Measurements from ENCODE around the gene ZNF865.
A peak's percentile ranks its signal among the peaks of the same experiment; 100 is the strongest.

ZNF865 gene

DNA sequence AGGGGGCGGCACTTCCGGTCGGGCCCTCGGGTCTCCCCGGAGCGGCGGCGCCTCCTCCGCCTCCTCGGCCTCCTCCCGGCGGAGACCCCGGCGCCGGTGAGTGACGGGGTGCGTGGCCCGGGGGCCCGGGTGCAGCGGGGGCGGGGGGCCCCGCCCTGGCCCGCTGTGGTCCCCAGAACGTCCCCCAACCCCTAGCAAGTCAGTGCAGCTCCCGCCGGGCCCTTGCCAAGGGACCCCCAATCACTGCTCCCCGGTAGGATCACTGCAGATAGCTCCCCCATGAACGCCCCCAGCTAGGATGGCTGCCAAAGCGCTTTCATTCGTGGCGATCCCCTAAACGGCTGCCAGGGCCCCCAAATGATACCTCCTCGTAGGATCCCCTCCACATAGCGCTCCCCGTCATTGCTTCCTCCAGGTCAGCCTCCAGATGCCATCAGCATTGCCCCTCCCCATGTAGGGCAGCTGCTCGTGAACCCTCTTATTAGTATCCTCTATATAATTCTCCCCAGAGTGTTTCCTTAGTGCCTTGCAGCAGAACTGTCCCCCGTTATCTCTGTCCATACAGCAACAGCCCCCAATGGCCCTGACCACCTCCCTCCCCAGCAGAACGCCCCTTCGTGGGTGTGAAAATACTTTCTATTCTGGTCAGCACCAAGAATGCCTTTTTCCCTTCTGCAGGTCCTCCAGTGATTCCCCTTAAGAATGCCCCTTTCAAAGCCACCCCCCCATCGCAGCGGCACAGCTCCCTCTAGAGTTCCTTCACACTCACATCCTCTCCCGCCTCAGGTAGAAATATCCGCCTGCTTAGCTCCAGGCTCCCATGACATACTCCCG, at the start of gene ZNF865:
TSS of gene ZNF865 (plus strand) at position 11 of the 834 bp plus-strand sequence. CDS start 7,972 bp downstream, outside the sequence.
- peak within 1 kb of the TSS; percentile 86 for H3K4me2 ChIP-seq (ENCODE audit: low read depth, low read length)
- peaks cover 36% of the 10 kb centered on the region for H3K79me2 ChIP-seq (ENCODE audit: low read length)
- H3K9me2 ChIP-seq (replicated peaks; ENCODE audit: insufficient read depth, low read length): no peaks in the 10 kb centered on the region
- peak within 1 kb of the TSS; percentile 67 for H3K4me3 ChIP-seq (ENCODE audit: low read length)
- peak within 1 kb of the TSS; percentile 74 for H3K9ac ChIP-seq (ENCODE audit: low read length)
- TF ChIP-seq, protein P1, sequence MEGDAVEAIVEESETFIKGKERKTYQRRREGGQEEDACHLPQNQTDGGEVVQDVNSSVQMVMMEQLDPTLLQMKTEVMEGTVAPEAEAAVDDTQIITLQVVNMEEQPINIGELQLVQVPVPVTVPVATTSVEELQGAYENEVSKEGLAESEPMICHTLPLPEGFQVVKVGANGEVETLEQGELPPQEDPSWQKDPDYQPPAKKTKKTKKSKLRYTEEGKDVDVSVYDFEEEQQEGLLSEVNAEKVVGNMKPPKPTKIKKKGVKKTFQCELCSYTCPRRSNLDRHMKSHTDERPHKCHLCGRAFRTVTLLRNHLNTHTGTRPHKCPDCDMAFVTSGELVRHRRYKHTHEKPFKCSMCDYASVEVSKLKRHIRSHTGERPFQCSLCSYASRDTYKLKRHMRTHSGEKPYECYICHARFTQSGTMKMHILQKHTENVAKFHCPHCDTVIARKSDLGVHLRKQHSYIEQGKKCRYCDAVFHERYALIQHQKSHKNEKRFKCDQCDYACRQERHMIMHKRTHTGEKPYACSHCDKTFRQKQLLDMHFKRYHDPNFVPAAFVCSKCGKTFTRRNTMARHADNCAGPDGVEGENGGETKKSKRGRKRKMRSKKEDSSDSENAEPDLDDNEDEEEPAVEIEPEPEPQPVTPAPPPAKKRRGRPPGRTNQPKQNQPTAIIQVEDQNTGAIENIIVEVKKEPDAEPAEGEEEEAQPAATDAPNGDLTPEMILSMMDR (IDR thresholded peaks at IDR 0.05; ENCODE audit: low read length): peak; percentile 84
- no peak for TF ChIP-seq EZH2phosphoT487 (IDR thresholded peaks at IDR 0.05; ENCODE audit: low read length)
- H3F3A ChIP-seq (ENCODE audit: insufficient read depth, low read length): peaks cover 24% of the 10 kb centered on the region
- peak within 1 kb of the TSS; percentile 68 for H3K27ac ChIP-seq (ENCODE audit: low read length)
- H3K36me3 ChIP-seq (replicated peaks; ENCODE audit: insufficient read depth, low read length): no peaks in the 10 kb centered on the region
- peak; percentile 71 for DNase-seq
- H4K20me1 ChIP-seq (ENCODE audit: insufficient read depth, low read length): no peaks in the 10 kb centered on the region
- peak within 1 kb of the TSS; percentile 78 for H2AFZ ChIP-seq (ENCODE audit: low read length)
- no peaks in the 10 kb centered on the region for H3K27me3 ChIP-seq (replicated peaks; ENCODE audit: insufficient read depth, low read length)
- no peaks in the 10 kb centered on the region for H3K9me3 ChIP-seq (replicated peaks; ENCODE audit: insufficient read depth, low read length)
- H3K4me1 ChIP-seq (ENCODE audit: low read length): peaks cover 16% of the 10 kb centered on the region

DNA sequence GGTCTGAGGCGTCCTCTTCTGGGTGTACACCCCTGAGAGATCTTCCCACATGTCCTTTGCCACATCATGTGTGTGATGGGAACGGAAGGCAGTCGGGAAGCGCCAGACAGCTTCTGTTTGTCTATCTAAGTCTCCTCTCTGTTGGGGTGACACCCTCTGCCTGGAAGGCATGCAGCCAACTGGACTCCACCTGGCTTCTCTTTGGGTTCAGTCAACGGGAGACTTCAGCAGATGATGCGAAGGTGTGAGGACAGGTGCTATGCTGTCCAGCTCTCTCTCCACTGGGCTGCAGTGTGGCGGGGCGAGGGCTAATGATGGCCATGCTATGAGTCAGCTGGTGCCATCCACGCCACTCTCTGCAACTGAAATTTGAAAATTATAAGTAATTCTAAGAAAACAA, 45.8 kb upstream of the ZNF865 start:
- no peak overlapping the region for H2AFZ ChIP-seq (ENCODE audit: low read length)
- no peak overlapping the region for H3K27ac ChIP-seq (ENCODE audit: low read length)
- H3K9me3 ChIP-seq (replicated peaks; ENCODE audit: insufficient read depth, low read length): no peaks in the 10 kb centered on the region
- no peaks in the 10 kb centered on the region for H4K20me1 ChIP-seq (ENCODE audit: insufficient read depth, low read length)
- H3K4me2 ChIP-seq (ENCODE audit: low read depth, low read length): no peak overlapping the region
- no peaks in the 10 kb centered on the region for H3K9me2 ChIP-seq (replicated peaks; ENCODE audit: insufficient read depth, low read length)
- peaks cover 88% of the 10 kb centered on the region for H3K27me3 ChIP-seq (replicated peaks; ENCODE audit: insufficient read depth, low read length)
- H3F3A ChIP-seq (ENCODE audit: insufficient read depth, low read length): no peaks in the 10 kb centered on the region
- no peak overlapping the region for H3K9ac ChIP-seq (ENCODE audit: low read length)
- H3K4me1 ChIP-seq (ENCODE audit: low read length): no peaks in the 10 kb centered on the region
- DNase-seq: no peak
- TF ChIP-seq EZH2phosphoT487 (IDR thresholded peaks at IDR 0.05; ENCODE audit: low read length) (no peak), EZH2 (optimal IDR thresholded peaks at IDR 0.05; ENCODE audit: low read depth, low read length) (no peak)
- TF ChIP-seq, protein P1 (IDR thresholded peaks at IDR 0.05; ENCODE audit: low read length): no peak
- H3K36me3 ChIP-seq (replicated peaks; ENCODE audit: insufficient read depth, low read length): no peaks in the 10 kb centered on the region
- H3K79me2 ChIP-seq (ENCODE audit: low read length): no peaks in the 10 kb centered on the region
- no peak overlapping the region for H3K4me3 ChIP-seq (ENCODE audit: low read length)

DNA sequence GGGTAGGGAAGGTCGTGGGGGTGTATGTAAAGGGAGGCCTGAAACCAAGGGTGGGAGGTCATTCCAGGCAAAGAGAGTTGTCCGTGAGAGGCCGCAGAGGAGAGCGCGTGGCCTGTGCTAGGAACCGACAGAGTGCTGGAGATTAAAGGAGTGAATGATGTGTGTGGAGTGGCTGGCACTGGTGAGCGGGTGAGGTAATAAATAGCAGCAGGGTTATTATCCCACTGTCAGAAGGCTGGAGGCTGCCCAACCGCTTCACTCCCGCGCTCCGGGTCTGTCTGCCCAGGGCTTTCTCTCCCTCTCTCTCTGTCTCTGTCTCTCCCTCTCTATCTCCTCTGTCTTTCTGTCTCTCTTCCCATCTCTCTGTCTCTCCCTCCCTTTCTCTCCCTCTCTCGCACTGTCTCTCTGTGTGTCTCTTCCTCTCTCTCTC, 42.2 kb upstream of the ZNF865 start:
- no peaks in the 10 kb centered on the region for H3K9me2 ChIP-seq (replicated peaks; ENCODE audit: insufficient read depth, low read length)
- TF ChIP-seq, protein P1 (IDR thresholded peaks at IDR 0.05; ENCODE audit: low read length): no peak
- TF ChIP-seq EZH2 (optimal IDR thresholded peaks at IDR 0.05; ENCODE audit: low read depth, low read length) (no peak), EZH2phosphoT487 (IDR thresholded peaks at IDR 0.05; ENCODE audit: low read length) (no peak)
- H3F3A ChIP-seq (ENCODE audit: insufficient read depth, low read length): no peaks in the 10 kb centered on the region
- no peak overlapping the region for H3K4me3 ChIP-seq (ENCODE audit: low read length)
- no peaks in the 10 kb centered on the region for H3K36me3 ChIP-seq (replicated peaks; ENCODE audit: insufficient read depth, low read length)
- no peak overlapping the region for H3K27ac ChIP-seq (ENCODE audit: low read length)
- no peaks in the 10 kb centered on the region for H3K4me1 ChIP-seq (ENCODE audit: low read length)
- no peaks in the 10 kb centered on the region for H3K79me2 ChIP-seq (ENCODE audit: low read length)
- no peaks in the 10 kb centered on the region for H3K9me3 ChIP-seq (replicated peaks; ENCODE audit: insufficient read depth, low read length)
- no peak overlapping the region for H2AFZ ChIP-seq (ENCODE audit: low read length)
- DNase-seq: no peak
- no peaks in the 10 kb centered on the region for H4K20me1 ChIP-seq (ENCODE audit: insufficient read depth, low read length)
- peaks cover 89% of the 10 kb centered on the region for H3K27me3 ChIP-seq (replicated peaks; ENCODE audit: insufficient read depth, low read length)
- no peak overlapping the region for H3K4me2 ChIP-seq (ENCODE audit: low read depth, low read length)
- no peak overlapping the region for H3K9ac ChIP-seq (ENCODE audit: low read length)
